ENCODE measurements around the gene CECR2.
A peak's percentile ranks its signal among the peaks of the same experiment; 100 is the strongest.
"Not testable (repeated sequence)": the region's sequence is repeated elsewhere in the genome, so short reads cannot be mapped to it uniquely, and the experiment has no call there.

Gene CECR2

DNA sequence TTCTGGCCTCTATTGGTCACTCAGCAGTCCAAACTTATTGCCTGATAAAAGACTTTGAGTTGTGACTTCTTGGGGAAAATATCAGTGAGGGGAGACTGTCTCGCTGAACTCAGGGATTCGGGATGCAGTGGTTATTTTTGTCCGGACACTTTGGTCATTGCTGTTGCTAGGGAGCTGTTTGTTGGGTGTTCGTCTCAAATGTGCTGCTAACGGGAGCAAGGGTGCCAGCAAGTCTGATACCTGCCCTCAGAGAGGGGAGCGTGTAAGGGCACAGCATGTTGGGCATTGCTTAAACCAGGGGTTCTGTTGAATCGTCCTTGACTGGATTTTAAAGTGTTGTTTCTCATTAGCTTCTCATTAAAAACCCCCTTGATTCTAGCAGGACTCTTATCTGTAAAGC is 144.8 kb downstream of the CECR2 start:
- DNase-seq (ENCODE audit: low read depth): no peak

DNA sequence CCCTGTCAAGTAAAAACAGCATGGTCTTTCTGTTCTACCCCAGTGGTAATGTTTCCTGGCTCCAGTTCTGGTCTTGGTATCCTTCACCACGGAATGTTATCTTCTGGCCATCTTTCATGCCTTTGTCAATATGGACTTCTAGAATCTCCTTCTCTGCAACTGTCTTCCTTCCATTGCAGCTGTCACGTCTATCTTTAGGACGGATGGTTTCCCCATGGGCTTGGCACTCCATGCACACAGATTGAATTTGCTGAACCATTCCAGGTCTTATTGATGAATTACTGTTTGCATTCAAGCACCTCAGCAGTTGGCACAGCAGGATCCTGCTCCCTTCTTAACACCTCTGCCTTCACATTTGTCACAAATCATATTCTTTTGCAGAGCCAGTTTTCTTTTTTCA is 149.1 kb downstream of the CECR2 start:
- no peak for DNase-seq (ENCODE audit: low read depth)

DNA sequence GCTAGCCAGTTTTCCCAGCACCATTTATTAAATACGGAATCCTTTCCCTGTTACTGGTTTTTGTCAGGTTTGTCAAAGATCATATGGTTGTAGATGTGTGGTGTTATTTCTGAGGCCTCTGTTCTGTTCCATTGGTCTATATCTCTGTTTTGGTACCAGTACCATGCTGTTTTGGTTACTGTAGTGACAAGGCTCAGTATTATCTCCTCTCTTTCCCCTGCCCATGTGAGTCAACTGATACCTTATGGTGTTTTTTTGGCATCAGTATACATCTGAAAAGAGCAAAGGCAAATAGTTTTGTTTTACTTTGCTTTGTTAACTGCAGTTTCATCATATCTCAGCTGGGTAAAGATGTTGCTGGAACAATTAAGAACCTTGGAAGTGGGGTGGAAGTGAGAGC is 152.7 kb downstream of the CECR2 start:
- DNase-seq (ENCODE audit: low read depth): not testable (repeated sequence)

DNA sequence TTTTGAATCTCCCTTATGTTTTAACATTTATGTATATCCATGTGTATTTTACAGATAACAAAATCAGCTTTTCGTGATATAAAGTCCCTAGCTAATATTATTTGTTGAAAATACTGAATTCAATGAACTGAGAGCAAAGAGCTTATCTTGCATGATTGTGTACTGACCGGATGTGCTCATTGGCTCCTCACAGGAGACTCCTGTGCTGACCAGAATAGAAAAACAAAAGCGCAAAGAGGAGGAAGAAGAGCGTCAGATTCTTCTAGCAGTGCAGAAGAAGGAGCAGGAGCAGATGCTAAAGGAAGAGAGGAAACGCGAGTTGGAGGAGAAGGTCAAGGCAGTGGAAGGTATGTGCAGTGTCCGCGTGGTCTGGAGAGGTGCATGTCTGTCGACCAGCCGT is 154.7 kb downstream of the CECR2 start:
- DNase-seq (ENCODE audit: low read depth): no peak

DNA sequence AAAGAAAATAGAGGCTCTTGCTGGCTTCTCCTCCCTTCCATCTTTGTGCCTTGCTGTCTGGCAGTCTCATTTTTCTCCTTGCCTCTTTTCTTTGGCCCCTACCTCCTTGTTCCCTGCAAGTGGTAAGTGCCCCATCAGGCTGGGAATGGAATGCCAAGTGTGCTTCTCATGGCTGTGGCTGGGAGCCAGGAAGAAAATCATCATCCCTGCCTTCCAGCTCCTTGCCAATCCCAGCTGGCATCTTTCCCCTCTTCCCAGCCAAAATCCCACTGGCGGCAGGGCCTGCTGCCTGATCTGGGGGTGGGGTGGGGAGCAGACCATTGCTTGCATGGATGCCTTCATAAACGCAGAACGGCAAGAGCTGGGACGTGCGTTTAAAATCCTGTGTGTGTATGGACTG is 167.0 kb downstream of the CECR2 start:
- no peak for DNase-seq (ENCODE audit: low read depth)

DNA sequence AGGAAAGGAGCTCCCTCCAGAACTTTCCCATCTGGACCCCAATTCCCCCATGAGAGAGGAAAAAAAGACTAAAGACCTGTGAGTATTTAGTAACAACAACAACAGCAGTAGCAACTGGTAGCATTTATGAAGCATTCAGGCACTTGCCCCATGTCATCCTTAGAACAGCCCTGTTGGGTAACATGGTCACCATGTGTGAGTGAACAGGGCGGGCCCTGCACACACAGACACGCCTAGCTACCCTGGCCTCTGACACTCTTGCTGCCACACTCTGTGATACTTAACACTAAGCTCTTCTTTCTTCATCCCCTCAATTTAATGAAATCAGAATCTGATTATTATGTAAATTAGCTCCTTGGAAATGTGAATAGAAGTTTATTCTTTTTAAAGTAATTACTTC is 167.9 kb downstream of the CECR2 start:
- no peak for DNase-seq (ENCODE audit: low read depth)

DNA sequence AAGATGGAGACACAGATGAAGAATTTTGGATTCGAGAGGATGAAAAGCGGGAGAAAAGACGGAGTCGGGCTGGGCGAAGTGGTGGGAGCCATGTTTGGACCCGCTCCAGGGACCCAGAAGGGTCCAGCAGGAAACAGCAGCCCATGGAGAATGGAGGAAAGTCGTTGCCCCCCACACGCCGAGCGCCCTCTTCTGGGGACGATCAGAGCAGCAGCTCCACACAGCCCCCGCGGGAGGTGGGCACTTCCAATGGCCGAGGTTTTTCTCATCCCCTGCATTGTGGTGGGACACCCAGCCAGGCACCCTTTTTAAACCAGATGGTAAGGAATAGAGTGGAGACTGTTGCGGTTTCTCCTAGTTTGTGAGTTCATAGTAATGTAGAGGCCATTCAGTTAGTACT is 171.2 kb downstream of the CECR2 start:
- no peak for DNase-seq (ENCODE audit: low read depth)

DNA sequence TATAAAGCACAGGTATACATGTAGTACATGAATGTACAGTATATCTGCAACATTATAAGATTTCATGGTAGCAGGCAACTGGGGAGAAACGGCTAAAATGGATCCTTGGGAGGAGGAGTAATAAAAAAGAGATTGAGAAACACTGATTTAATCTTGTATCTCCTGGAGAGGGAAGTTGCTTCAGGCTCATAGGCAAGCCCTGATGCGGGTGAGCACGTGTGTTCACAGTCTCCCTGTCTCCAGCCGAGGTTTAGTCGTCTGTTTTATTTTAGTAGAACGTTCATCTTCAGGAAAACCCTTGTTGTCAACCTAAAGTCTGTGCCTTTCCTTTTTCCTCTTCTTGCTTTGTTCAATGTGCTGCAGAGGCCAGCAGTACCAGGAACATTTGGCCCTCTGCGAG is 172.2 kb downstream of the CECR2 start:
- DNase-seq (ENCODE audit: low read depth): no peak

DNA sequence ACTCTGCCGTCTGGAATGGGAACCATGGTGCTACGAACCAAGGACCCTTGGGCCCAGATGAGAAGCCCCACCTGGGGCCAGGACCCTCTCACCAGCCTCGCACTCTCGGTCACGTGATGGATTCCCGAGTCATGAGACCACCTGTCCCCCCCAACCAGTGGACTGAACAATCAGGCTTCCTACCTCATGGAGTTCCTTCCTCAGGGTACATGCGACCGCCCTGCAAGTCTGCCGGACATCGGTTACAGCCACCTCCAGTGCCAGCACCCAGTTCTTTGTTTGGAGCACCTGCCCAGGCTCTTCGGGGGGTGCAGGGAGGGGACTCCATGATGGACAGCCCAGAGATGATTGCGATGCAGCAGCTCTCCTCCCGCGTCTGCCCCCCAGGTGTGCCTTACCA is 173.2 kb downstream of the CECR2 start:
- DNase-seq (ENCODE audit: low read depth): no peak

DNA sequence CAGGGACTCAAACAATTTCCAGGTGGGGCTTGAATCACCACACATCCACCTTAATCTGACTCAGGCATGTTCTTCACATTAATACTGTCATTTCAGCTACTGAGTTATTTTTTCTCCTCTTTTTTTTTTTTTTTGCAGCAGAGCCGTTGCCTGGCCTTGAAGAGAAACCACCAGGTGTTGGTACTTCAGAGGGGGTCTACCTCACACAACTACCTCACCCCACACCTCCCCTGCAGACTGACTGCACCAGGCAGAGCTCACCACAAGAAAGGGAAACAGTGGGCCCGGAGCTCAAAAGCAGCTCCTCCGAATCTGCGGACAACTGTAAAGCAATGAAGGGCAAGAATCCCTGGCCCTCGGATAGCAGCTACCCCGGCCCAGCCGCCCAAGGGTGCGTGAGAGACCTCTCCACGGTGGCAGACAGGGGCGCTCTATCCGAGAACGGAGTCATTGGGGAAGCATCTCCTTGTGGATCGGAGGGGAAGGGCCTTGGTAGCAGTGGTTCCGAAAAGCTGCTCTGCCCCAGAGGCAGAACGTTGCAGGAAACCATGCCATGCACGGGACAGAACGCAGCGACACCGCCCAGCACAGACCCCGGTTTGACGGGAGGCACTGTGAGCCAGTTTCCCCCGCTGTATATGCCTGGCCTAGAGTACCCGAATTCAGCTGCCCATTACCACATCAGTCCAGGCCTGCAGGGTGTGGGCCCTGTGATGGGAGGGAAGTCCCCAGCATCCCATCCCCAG is 178.9 kb downstream of the CECR2 start:
- no peak for DNase-seq (ENCODE audit: low read depth)

DNA sequence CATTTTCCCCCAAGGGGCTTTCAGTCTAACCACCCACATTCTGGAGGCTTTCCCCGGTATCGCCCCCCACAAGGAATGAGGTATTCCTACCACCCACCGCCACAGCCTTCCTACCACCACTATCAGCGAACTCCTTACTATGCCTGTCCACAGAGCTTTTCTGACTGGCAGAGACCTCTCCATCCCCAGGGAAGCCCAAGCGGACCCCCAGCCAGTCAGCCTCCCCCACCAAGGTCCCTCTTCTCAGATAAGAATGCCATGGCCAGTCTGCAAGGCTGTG is 179.4 kb downstream of the CECR2 start:
- DNase-seq (ENCODE audit: low read depth): no peak

DNA sequence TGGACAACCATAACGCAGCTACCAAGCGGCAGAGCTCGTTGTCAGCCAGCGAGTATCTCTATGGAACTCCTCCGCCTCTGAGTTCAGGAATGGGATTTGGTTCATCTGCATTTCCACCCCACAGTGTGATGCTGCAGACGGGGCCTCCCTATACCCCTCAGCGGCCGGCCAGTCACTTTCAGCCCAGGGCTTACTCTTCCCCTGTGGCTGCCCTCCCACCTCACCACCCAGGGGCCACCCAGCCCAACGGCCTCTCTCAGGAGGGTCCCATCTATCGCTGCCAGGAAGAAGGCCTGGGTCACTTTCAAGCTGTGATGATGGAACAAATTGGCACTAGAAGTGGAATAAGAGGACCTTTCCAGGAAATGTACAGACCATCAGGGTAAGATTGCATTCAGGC is 179.9 kb downstream of the CECR2 start:
- DNase-seq (ENCODE audit: low read depth): no peak

DNA sequence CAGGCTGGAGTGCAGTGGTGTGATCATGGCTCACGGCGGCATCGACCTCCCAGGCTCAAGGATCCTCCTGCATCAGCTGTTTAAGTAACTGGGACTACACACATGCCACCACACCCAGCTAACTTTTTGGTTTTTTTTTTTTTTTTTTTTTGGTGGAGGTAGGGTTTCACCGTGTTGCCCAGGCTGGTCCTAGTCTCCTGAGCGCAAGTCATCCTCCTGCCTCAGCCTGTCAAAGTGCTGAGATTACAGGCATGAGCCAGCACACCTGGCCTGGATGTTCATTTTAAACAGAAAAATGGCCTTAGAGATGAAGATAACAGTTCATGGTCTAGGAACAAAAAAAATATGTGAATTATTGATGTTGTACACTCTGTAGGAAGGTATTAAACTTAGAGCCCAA is 180.4 kb downstream of the CECR2 start:
- no peak for DNase-seq (ENCODE audit: low read depth)

DNA sequence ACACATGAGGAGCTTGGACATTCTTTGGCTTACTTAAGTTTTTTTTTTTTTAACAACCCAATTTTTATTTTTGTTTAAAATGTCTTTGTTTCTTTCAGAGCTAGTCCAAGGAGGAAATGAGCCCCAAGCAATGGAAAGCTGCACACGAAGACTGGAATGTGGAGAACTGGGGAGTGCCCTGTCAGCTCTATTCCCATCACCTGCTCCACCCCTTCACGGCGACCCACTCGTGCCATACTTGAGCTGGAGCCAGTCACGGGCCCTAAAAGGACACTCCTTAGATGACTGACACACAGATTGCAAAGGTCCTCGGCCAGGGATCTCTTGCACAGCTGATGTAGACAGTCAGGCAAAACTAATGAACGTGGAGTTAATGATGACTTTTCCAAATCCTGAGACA is 183.5 kb downstream of the CECR2 start:
- DNase-seq (ENCODE audit: low read depth): no peak

DNA sequence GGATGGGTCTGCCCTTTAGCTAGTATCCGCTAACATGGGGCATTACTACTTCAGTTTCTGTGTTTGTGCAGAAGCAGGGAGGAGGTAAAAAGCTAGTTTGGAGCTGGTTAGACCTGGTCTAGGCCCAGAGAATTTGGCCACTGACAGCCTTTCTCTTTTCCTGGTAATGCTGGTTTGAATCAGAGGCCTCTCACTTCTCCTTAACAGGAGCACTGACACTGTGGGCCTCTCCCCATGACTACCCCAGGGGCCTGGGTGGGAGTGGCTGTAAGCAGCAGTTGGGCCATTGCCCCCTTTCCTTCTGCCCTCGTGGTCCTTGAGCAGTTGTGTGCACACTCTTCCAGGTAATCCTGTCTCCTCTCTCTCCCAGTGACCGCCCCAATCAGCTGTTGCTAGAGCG is 185.6 kb downstream of the CECR2 start:
- DNase-seq (ENCODE audit: low read depth): no peak

DNA sequence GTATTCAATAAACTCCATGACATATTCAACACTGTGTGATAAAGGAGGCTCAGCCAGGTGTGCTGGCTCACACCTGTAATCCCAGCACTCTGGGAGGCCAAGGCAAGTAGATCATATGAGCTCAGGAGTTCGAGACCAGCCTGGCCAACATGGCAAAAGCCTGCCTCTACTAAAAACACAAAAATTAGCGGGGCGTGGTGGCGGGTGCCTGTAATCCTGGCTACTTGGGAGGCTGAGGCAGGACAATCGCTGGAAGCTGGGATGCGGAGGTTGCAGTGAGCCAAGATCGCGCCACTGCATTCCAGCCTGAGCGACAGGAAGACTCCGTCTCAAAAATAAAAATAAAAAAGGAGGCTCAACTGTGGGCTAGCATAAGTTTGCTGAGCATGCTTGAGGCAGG is 189.9 kb downstream of the CECR2 start:
- no peak for DNase-seq (ENCODE audit: low read depth)

DNA sequence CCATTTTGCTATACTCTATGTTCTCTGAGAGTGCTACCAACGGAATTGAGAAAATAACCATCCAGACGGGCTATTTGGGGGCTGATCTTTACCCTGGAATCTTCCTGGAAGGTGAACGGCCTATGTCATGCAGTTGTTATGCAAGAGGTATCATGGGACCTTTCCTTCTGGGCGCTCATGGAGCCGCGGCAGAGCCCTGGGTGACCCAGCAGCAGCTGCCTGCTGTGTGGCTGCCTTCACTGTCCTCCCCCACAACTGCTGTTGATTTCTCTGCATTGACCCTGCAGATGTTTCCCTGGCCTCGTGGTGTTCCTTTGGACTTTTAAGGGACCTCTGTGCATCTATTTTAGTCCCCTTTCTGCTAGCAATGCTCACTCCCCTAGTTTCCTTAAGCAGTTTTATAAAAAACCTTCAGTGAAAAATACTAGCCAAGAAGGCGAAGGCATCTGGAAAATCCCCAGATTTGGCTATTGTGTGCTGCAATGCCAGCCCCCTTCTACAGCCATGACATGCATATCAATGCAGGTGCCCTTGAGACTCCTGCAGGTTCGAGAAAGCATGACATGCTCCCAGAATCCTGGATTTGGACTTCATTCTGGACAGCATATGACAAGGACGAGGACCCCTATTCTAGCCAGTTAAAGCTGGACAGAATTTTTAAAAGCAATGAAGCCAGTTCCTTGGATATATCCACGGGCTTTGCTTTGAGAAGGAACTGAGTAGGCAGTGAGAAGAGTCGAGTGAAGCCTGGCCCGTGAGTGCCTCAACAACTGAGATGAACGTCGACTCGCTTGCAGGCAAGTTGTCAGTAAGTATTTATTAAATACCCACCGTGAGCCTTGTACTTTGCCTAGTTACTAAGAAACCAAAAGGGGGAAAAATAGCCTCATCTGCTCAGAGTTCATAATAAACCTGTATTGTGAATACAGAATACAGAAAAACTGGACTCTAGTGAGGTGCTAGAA is 193.9 kb downstream of the CECR2 start, which contains the start of gene SLC25A18:
TSS of gene SLC25A18 (plus strand) at position 593 of the 965 bp plus-strand sequence. CDS start 16,447 bp downstream, outside the sequence.
- peak; percentile 35 for DNase-seq (ENCODE audit: low read depth)

DNA sequence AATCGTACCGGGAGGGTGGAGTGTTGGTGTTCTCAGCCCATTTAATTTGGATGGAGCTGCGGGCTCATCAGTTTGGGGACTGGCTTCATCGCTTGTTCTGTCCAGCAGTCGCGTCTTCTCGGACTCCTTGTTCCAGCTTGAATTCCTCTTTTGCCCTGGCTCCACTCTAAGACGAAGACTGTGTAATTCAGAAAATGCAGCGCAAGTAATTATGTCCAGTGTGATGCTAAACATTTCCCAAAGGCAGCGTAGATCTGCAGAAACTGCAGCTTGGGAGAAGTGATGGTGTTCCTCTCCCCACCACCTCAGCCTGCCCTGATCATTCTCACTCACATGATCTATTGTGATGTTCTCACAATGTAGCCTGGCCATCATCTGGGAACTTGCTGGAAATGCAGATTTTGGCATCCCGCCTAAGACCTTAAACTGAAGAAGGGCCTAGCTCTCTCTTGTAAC is 194.7 kb downstream of the CECR2 start:
- peak; percentile 36 for DNase-seq (ENCODE audit: low read depth)

DNA sequence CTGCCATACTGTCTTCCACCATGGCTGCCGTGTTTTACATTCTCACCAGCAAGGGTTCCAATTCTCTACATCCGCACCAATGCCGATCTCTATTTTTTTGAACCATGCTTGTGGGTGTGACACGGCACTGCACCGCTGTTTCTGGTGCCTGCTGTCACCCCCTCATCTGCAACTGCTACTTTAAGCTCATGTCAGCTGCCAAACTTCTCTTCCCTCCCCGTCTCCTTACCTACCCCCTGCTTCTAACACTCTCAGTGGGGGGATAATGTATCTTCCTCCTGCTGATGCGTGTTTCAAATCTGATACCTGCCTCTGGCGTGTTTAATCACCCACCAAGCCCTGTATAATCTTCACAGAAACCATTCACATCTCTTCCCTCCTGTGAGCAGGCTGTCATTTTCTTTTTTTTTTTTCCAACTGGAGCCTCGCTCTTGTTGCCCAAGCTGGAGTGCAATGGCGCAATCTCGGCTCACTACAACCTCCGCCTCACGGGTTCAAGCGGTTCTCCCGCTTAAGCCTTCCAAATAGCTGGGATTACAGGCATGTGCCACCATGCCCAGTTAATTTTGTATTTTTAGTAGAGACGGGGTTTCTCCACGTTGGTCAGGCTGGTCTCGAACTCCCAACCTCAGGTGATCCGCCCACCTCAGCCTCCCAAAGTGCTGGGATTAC is 196.9 kb downstream of the CECR2 start:
- DNase-seq (ENCODE audit: low read depth): not testable (repeated sequence)

DNA sequence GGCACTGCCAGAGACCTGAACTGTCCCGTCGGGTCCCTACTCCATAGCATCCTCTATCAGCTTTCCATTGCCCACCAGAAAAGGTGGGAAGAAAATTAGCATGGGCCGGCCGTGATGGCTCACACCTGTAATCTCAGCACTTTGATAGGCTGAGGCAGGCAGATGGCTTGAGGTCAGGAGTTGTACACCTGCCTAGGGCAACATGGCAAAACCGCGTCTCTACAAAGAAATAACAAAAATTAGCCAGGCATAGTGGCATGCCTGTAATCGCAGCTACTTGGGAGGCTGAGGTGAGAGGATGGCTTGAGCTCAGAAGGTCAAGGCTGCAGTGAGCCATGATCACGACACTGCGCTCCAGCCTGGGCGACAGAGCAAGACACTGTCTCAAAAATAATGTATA is 197.5 kb downstream of the CECR2 start:
- DNase-seq (ENCODE audit: low read depth): no peak

DNA sequence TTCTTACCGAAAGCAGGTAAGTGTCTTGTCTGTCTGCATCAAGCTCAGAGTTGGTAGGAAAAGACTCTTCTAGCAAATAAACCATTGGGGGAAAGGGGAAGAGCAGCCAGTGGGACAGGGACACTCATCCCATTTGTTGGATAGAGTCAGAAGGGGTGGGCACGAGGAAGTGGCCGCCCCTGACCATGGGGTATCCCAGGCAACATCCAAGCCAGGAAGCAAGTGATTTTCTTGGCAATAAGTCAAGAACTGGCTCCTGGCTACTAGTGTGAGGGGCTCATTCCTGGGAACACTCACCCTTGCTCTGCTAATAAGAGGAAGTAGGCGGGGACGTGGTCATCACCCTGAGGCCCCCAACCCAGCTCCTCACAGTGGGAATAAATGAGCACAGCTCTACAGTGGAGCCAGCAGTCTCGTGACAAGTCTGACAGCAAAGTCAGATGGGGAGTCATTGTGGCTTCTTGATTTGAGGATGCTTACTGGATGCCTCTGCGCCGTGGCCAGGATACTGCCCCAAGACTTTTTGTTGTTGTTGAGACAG is 200.8 kb downstream of the CECR2 start:
- DNase-seq (ENCODE audit: low read depth): peak; percentile 37

DNA sequence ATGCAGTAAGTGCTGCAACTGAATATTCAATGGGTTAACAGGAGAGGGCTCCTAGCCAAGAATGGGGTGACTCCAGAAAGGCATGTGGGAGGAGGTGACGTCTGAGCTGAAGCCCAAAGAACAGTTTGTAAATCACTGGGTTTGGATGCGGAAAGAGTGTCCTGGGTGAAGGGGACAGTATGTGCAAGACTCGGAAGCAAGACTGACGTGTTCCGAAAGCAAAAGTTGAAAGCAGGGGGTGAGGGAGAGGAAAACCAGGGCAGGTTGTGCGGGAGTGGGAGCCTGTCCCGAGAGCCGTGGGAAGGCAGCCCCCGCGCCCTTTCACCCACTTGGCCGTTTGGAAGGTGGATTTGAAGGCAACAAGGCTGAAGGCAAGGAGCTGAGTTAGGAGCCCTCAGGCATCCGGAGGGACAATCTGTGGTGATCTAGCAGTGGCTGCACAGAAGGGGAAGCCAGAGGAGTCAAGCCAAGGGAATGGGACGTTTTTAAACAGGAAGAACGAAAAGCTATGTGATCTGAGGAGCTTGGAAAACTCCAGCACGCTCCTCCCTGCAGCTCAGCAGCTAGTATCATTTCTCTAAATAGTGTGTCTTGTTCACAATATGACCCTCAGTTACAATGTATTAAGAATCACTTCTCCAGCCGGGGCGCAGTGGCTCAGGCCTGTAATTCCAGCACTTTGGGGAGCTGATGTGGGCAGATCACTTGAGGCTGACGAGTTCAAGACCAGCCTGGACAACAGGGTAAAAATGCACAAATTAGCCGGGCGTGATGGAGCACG is 201.8 kb downstream of the CECR2 start:
- DNase-seq (ENCODE audit: low read depth): peak; percentile 96
